GM19240 (cell line): ENCODE measurements around the gene BTNL9.
"Not testable (repeated sequence)": the region's sequence is repeated elsewhere in the genome, so short reads cannot be mapped to it uniquely, and the experiment has no call there.

Source experiments
- DNase-seq: peaks from one replicate; pipeline ENCODE4 v3.0.0; 2011; ENCODE audit warnings: low spot score; ENCODE audit not compliant: insufficient read length

BTNL9 gene

DNA sequence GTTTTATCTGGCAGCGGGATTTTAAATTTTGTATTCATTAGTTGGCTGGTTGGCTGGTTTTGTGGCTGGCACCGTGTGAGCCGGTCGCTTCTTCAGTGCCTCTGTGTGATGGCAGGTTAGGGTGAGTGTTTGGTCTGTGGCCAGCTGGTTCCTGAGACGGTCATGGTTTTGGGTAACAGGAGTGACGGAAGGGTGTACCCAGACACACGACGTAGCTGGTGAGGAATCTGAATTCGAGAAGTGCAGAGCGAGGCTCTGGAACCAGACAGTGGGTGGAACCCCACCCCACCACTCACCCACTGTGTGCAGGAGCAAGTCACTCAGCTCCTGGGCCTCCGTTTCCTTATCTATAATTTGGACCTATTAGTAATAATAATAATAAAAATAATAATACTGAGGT, 2.7 kb downstream of the BTNL9 start:
- DNase-seq: no peak

DNA sequence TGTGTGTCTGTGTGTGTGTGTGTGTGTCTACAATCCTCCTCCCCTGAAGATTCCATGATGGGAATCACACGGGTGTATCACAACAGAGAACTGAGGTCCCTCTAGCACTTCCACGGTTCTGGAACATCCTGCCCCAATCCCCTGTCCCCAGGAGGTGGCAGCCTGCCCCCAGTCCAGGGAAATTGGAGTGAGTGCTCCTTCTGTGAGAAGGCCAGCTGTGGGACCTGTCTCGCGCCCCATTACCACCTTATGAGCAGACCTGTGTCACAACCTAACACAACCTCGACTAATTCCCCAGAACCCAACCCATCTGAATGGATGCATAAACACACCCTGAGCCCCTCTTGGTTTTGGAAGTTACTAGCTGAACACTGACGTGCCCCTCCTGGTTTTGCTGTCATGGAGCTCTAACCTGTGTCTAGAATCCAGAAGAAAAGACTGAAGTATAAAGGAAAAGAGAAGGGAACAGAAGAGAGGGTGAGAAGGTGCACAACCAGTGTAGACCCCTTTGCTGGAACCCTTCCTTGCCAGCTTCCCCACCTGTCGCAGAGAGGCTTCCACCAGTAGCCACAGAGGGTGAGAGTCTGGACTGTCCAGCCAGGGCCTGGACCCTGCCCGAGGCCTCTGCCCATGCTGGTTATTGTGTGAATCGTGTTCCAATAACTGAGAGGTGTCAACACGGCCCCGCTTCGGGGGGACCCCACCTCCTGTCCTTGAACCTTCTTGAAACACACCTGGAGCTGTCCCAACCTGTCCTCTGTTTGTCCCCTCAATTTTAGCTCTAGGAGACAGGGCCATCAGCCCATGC, 3.4 kb downstream of the BTNL9 start:
- DNase-seq: no peak

DNA sequence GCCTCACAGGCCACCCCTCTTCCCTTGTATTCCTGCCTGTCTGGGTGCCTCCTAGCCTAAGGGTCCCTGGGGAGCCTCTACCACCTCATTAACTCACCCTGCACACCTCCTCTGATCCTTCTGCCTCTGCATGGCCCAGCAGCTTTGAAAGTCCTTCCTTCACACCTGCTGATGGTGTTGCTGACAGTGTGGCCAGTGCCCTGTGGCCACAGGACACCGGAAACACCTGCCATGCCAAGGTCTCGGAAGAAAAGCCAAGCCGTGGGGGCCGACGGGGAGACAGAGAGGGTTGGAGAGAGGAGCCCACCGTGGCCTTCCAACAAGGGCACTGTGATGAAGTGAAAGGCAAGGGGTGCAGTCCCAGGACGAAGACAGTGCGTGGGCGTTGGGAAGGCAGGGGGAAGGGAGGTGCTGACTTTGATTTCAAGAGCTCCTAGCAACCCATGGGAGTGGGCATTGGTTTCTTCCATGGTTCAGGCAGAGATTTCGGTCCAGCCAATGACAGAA, 4.1 kb downstream of the BTNL9 start:
- DNase-seq: no peak

DNA sequence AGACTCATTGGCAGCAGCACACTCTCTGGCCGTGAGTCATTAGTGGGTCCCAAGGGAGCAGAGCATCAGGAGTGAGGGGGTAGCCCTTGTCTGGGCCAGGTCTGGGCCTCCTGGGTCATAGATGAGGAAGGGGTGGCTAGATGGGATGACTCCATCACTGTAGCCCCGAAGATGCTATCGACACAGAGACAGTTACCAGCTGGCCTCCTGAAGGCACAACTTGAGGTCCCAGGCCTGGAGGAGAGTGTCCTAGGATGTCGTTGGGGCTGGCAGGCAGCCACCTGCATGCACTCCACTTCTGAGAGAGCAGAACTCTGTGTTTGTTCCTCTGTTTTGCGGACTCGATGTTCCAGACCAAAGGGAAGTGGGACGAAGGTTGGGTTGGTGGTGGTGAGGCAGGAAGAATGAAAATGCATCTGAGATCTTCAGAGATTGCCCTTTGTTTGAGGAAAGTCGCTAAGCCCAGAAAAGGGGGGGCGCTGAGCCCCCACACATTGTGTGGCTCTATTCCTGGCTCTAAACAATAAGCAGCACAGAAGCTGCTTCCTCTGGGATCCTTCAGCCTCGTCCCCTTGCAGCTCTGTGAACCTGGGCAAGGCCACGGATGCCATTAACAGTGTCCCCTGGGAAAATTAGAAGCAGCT, 4.7 kb downstream of the BTNL9 start:
- DNase-seq: no peak

DNA sequence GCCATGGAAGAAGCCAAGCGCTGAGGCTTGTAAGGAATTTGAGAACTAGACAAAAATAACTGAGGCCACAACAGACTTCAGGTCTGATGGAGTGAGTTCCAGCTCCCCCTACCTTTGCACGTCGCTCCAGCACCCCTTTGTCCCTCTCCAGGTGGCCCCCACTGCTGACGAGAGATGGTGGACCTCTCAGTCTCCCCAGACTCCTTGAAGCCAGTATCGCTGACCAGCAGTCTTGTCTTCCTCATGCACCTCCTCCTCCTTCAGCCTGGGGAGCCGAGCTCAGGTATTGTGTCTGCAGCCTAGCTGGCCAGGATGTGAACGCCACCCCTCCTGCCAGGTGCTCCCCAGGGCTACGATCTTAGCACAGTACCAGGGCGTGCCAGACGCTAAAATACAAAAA, 5.2 kb downstream of the BTNL9 start:
- DNase-seq: no peak

DNA sequence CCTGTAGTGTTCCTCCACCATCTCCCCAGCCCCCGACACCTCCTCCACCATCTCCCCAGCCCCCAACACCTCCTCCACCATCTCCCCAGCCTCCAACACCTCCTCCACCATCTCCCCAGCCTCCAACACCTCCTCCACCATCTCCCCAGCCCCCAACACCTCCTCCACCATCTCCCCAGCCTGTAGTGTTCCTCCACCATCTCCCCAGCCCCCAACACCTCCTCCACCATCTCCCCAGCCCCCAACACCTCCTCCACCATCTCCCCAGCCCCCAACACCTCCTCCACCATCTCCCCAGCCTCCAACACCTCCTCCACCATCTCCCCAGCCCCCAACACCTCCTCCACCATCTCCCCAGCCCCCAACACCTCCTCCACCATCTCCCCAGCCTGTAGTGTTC, 5.8 kb downstream of the BTNL9 start:
- not testable (repeated sequence) for DNase-seq

DNA sequence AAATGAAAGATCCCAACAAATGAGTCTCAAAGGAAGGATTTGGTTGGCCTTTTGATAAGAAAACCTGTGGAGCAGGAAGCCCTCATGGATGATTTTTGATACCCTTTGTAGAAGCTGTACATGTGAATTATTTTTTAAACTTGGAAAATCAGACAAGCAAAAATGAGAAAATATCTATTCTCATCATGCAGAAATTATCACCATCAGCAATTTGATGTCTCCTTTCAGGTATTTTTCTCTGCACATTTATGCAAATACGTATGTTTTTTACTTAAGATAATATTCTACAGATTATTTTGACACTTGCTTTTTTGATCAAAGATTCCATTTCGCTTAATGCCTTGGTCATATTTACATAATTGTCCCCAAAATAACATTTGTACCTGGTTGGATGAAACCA, 7.2 kb downstream of the BTNL9 start:
- no peak for DNase-seq

DNA sequence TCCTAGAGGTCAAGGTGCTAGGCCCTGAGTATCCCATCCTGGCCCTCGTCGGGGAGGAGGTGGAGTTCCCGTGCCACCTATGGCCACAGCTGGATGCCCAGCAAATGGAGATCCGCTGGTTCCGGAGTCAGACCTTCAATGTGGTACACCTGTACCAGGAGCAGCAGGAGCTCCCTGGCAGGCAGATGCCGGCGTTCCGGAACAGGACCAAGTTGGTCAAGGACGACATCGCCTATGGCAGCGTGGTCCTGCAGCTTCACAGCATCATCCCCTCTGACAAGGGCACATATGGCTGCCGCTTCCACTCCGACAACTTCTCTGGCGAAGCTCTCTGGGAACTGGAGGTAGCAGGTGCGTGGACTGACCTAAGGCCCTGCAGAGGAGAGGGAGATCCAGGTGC, 7.9 kb downstream of the BTNL9 start:
- no peak for DNase-seq

DNA sequence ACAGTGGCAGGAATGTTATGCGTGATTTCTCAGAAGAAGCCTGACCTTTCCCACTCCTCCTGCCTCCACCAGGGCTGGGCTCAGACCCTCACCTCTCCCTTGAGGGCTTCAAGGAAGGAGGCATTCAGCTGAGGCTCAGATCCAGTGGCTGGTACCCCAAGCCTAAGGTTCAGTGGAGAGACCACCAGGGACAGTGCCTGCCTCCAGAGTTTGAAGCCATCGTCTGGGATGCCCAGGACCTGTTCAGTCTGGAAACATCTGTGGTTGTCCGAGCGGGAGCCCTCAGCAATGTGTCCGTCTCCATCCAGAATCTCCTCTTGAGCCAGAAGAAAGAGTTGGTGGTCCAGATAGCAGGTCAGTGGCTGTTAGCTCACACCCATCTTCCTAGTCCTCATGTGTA, 9.9 kb downstream of the BTNL9 start:
- DNase-seq: no peak

DNA sequence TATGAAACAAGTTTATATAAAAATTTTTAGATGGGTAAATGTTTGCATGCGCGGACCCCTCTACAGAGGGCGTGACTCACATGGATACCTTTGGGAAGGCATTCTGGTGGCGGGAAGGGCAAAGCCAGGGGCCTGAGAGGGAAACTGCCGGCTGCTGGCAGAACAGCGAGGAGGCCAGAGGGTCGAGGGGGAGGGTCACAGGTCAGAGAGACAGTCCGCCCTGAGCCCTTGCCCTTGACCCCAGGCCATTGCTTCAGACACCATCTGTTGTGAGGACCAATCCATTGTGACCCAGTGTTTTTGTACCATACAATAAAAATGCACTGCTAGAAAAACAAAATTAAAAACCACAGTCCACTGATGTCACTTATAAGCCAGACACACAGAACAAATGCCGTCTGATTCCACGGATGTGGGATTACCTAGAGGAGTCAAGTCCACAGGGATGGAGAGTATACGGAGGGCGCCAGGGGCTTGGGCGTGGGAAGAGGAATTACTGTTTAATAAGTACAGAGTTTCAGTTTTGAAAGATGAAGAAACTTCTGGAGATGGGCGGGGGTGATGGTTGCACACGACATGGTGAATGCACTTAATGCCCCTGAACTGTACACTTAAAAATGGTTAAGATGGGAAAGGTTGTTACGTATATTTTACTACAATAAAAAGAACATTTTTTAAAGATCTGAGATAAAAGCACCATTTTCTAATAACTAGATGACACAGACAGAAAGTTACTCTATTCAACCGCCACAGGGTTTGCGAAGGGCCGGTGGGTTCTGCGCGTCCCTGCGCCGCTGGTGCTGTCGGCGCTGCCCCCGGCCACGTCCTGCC, 12.0 kb downstream of the BTNL9 start:
- DNase-seq: no peak

DNA sequence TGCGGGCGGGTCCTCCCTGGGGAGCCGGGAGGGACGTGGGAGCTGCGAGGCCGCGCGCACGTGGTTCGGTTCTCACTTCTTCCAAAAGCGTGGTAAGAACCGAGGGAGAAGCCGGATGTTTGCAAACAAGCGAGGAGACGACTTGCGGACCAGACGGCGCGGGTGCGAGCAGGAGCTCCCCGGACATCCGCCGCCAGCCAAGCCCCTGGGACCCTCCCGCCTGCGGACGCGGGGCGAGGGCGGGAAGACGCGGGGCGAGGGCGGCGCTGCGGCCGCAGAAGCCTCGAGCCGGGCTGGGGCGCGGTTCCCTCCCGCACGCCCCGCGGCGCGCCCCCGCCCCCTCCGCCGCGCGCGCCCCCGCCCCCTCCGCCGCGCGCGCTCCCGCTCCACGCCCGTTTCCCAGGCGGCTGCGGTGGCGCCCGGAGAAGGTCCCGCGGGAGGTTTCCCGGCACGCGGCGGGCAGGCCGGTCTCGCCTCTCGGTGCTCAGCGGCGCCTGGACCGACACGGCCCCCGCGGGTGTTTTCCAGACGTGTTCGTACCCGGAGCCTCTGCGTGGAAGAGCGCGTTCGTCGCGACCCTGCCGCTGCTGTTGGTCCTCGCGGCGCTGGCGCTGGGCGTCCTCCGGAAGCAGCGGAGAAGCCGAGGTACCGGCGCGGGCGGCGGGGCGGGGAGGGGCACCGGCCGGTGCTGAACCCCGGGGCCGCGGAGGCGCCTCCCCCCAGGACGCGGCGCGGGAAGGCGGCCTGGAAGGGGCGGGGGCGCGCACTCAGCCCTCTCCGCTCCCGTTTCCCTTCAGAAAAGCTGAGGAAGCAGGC, 12.8 kb downstream of the BTNL9 start:
- DNase-seq: no peak

DNA sequence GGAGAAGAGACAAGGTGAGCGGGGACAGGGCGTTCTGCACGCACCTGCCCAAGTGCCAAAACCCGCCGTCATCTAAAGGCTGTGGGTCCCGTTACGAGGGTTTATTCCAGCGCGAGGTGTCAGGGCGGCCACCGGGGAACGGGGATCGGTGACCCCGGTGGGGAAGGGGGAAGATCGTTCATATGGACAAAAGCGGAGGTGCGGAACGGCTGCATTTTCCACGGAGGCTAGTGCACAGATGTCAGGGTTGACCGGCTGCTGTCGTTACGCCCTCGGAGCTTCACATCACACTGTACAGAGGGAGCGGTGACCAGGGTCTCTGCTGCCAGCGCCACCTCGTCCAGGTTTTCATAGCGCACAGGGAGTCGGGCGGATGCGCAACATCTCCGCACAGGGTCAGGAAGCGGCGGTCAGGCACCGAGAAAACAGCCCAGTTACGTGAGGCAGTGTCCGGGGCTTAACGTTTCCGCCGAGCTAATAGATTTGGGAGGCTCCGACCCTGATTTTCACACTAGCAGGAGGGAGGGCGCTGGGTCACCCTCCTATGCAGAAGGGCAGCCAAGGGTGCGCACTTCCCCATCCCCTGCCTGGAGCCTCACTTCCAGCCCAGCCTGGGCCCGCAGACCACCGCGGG, 13.5 kb downstream of the BTNL9 start:
- DNase-seq: no peak

DNA sequence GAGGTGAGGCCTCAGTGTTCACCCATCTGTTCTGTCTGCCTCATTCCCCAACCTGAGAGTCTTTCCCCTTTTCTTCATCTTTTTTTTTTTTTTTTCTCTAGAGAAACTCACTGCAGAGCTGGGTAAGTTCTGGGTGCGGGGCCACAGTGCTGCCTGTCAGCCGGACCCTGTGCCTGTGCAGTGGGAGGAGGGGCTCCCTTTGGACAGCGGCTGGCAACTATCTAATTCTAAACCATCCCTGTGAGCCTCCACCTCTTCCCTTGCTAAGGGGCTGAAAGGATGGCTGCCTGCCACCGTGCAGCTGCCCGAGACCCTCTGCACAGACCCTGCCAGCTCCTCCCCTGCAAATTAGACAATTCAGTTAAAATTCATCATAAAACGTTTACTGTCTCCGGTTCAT, 14.1 kb downstream of the BTNL9 start:
- no peak for DNase-seq

DNA sequence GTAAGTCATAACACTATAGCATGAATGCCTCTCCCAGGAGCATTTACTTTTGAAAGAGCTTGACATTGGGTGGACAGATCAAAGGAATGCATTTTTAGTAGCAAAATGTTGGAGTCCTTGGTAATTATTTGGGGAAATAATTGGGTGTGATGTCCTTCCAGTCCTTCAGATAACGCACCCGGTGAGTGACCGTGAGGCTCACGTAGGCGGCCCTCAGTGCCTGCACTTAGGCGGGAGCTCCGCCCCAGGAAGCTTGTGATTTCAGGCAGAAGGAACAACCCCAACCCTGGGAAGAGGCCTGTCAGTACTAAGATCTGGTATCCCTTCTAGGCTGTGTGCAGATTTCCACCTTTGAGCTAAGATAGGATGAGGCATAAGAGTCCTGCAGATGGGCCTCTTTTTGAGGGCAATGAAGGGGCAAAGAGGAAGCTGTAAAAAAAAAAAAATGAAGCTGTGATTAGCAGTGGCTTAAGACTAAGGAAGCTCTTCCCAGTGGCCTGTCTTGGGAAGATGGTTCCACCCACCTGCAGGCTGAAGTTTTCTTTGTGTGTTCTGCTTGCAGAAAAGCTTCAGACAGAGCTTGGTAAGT, 14.9 kb downstream of the BTNL9 start:
- DNase-seq: no peak

DNA sequence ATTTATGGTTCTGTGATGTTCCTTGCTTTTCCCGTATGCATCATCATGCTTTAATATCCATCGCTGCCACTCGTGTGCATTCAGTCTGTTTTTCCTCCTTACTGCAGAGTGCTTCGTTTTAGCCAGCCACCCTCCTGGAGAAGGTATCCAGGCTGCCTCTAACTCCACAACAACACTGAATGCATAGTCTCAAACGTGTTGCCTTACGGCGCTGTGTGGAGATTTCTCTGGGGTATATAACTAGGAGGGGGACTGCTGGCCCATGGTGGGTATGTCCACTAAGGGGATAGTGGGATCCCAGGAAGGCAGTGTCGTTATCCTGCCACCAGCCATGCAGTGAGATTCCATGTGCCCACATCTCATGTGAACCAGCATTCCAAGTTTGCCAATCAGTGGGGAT, 16.4 kb downstream of the BTNL9 start:
- no peak for DNase-seq

DNA sequence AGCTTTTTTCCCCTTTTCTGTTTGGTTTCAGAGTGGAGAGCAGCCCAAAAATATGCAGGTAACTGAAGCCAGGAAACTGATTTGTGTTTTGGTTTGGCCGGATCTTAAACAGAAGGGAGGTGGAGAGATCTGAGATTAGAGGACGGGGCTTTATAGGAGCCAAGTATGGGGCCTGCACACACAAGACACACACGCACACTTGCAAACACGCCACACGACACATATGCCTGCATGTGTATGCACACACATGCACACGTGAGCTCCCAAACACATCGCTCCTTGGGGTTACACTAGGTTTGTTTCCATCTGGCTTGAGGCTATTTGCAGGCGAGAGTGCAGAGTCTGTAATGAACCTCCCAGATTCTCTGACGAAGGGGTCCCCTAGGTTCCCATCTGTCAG, 18.3 kb downstream of the BTNL9 start:
- no peak for DNase-seq

DNA sequence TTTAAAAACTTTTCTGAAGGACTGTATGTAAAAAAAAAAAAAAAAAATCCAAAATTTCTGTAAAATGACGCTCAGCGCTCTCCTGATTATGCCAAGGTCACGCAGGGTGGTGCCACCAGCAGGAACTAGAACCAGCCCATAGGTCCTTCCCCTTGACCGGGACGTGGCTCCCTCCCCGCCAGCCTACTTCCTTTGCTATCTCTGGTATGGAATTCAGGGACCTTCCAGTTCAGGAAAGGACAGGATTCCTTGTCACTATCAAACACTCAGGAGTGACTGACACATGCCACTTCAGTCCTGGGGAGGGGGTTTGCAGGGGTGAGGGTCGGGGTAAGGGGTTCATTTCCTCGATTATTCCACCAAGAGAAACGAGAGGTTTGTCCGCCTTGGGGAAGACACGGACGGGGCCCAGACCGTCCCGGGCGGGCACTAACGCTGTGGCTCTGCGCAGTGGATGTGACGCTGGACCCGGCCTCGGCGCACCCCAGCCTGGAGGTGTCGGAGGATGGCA, 18.8 kb downstream of the BTNL9 start:
- DNase-seq: no peak

DNA sequence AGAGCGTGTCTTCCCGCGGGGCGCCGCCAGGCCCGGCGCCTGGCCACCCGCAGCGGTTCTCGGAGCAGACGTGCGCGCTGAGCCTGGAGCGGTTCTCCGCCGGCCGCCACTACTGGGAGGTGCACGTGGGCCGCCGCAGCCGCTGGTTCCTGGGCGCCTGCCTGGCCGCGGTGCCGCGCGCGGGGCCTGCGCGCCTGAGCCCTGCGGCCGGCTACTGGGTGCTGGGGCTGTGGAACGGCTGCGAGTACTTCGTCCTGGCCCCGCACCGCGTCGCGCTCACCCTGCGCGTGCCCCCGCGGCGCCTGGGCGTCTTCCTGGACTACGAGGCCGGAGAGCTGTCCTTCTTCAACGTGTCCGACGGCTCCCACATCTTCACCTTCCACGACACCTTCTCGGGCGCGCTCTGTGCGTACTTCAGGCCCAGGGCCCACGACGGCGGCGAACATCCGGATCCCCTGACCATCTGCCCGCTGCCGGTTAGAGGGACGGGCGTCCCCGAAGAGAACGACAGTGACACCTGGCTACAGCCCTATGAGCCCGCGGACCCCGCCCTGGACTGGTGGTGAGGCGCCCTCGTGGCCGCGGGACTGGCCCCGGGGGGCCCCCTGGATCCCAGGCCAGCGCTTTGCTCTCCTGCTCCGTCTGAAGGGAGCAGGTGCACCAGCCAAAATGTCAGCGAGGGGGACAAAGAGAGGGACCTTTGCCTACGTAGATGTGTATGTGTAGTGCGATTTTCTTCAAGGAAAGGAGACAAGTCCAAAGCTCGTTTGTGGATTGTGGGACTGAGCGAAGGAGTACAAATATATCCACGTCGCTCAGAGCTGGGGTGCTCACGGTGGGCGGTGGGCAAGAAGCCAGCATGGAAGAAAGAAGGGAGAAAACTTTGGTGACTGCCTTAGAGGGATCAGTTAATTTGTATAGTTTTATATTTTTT, 19.5 kb downstream of the BTNL9 start:
- no peak for DNase-seq

DNA sequence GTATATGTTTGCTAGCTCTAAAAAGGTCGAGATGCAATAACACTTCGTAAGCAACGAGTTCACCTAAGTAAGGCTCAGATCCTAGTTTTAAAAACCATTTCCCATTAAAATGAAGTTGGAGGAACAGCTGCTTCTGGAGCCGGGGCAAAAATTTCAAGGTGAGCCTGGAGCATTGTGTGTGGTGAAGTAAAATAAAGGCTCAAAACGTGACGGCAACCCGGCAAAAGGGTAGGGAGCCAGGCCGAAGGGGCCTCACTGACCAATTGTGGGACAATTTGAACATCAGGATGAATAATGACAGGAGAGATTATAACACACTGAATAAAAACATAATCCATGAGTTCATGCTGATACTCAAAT, 20.1 kb downstream of the BTNL9 start:
- no peak for DNase-seq
